ENCODE data around the gene KCNT1.

DNA sequence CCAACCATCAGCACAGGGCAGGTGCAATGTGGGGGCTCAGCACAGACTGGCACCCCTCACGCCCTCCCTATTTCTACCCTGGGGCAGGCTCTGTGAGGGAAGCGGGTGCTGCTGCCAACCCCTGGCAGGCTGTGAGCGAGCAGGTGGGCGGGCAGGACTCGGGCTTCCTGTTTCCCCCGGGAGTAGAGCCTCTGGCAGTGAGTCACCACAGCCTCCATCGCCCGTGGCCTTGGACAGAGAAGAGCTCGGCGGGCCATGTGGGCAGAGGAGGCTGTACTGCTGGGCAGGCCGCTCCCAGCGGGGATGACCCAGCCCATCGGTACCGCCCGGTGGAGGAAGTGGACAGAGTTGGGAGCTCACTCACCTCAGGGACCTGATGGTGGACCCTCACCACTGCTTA, 16.6 kb downstream of the KCNT1 start:
- no peak for TF ChIP-seq CTCF (IDR thresholded peaks at IDR 0.05)
- no peak for TF ChIP-seq POLR2A (IDR thresholded peaks at IDR 0.05)

Measured in thyroid gland (tissue), 4 donors.